Panc1 (cell line): Measurements from ENCODE around the gene APBB1. TPM values are rescaled to one million over a fixed set of nuclear protein-coding genes. Genes with fewer than 3 reads are reported as not detected.

ENCODE experiments used
- ATAC-seq: fragments of 200-7000 bp; cut with Tn5 transposase; 2 replicates; pipeline ENCODE4 v1.9.1; 2020; ENCODE audit warnings: mild to moderate bottlenecking, moderate library complexity
- BruUV-seq: library from RNA; stranded (reverse); fragments of 400-500 nt; replicated peaks from 2 replicates; lab custom pipeline; 2021; lab: Mats Ljungman, UMichigan
- CTCF ChIA-PET: fragments of 300-600 bp; sonication (Branson Sonifier 250); formaldehyde crosslinking; loops from one replicate; lab custom pipeline; 2022; ENCODE audit warnings: antibody characterized with exemption; lab: Charles Lee
- POLR2A ChIA-PET: fragments of 300-600 bp; sonication (Branson Sonifier 250); formaldehyde crosslinking; loops from one replicate; lab custom pipeline; 2022; ENCODE audit warnings: antibody characterized with exemption; lab: Charles Lee
- DNase-seq: peaks from one replicate; pipeline ENCODE4 v3.0.0-alpha.2; 2010; ENCODE audit warnings: low read depth, low spot score
- H3K27ac ChIP-seq: 2 replicates; pipeline ENCODE4 v1.5.1; 2011; ENCODE audit warnings: mild to moderate bottlenecking, low read length, inconsistent platforms
- H3K27me3 ChIP-seq: fragments of 200-500 bp; sonication (Bioruptor generic); 2 replicates; pipeline ENCODE4 v1.6.0; 2014; ENCODE audit warnings: low read length, inconsistent platforms; ENCODE audit not compliant: control insufficient read depth, insufficient read depth
- H3K36me3 ChIP-seq: fragments of 200-500 bp; sonication (Bioruptor generic); 2 replicates; pipeline ENCODE4 v1.5.1; 2014; ENCODE audit warnings: inconsistent platforms, mild to moderate bottlenecking, low read length, moderate library complexity; ENCODE audit not compliant: control insufficient read depth, insufficient read depth
- H3K4me1 ChIP-seq: 2 replicates; pipeline ENCODE4 v1.5.1; 2011; ENCODE audit warnings: inconsistent platforms, mild to moderate bottlenecking, low read length, moderate library complexity; ENCODE audit not compliant: control insufficient read depth, insufficient read depth
- H3K4me3 ChIP-seq, 2 experiments: 2 replicates each; pipeline ENCODE4 v1.5.1; 2011 to 2012; ENCODE audit warnings: low read depth in 2 of 2, low read length in 2 of 2, mild to moderate bottlenecking in 2 of 2, inconsistent platforms in 1 of 2, moderate library complexity in 1 of 2
- H3K9me3 ChIP-seq: fragments of 200-500 bp; sonication (Bioruptor generic); 2 replicates; pipeline ENCODE4 v1.5.1; 2014; ENCODE audit warnings: low read depth, mild to moderate bottlenecking, inconsistent platforms, low read length, moderate library complexity; ENCODE audit not compliant: control insufficient read depth, insufficient read depth
- SIN3A ChIP-seq: IDR thresholded peaks from 2 replicates; pipeline ENCODE4 v1.6.1; 2012; ENCODE audit warnings: low read depth, mild to moderate bottlenecking, low read length, moderate library complexity, borderline replicate concordance; ENCODE audit not compliant: insufficient read depth
- TCF7L2 ChIP-seq: IDR thresholded peaks from 2 replicates; pipeline ENCODE4 v1.6.1; 2011; ENCODE audit warnings: mild to moderate bottlenecking, low read depth, low read length, inconsistent platforms
- in situ Hi-C: cut with HindIII; loops from 2 replicates; pipeline ENCODE4 v1.10.0; 2016; ENCODE audit warnings: low sequenced_read_pairs, low pct_unique_long_range_greater_than_20kb
- intact Hi-C: fragments of 100-400 bp; cut with micrococcal nuclease; formaldehyde crosslinking; loops from one replicate; pipeline ENCODE4 v1.10.0; 2022; ENCODE audit not compliant: unreplicated experiment
- total RNA-seq: library from RNA; stranded (reverse); gene quantifications from one replicate; pipeline ENCODE4 v1.2.1, GENCODE V29; 2021; ENCODE audit not compliant: unreplicated experiment
- TF ChIP-seq, protein P1 (sequence below): fragments of 450-650 bp; IDR thresholded peaks from 2 replicates; pipeline ENCODE4 v1.5.1; 2017; ENCODE audit warnings: mild to moderate bottlenecking
- TF ChIP-seq, protein P2 (sequence below), 2 experiments: IDR thresholded peaks; 2 replicates each; pipeline ENCODE4 v1.6.1; 2011 to 2012; ENCODE audit warnings: low read depth in 2 of 2, control low read depth in 1 of 2, low read length in 1 of 2, mild to moderate bottlenecking in 1 of 2, moderate library complexity in 1 of 2; ENCODE audit not compliant: insufficient read depth in 1 of 2

The APBB1 gene
- total RNA-seq, 1 experiment from 2014 or later: 9.6 TPM

DNA sequence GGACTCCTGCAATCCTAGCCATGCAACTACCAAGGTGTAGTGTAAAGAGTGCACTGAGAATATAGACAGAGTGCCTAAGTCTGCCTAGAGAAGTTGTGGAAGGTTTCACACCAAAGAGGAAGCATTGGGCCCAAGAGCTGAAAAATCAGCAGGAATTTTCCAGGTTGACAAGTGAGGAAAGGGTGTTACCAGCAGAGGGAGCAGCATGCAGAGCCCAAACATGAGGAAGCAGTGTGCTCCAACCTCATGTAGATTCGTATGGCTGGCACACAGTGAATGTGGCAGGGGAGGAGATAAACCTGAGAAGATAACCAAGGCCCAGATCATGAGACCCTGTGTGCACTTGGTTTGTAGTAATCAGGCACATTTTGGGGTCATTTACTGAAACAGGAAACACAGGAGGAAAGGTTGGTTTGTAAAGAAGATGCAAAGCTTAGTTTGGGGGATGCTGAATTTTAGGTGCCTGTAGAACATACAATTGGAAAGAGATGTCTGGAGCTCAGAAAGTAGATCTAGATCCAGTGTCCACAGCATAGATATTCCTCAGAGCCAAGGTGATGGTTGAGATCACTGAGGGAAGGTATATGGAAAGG lies 20.2 kb upstream of the APBB1 start:
- Histone ChIP-seq H3K27ac (no peak overlapping the region), H3K36me3 (no peaks in the 10 kb centered on the region), H3K4me3 (no peak overlapping the region), H3K9me3 (no peaks in the 10 kb centered on the region), H3K4me1 (no peaks in the 10 kb centered on the region), H3K27me3 (no peaks in the 10 kb centered on the region)
- ChIA-PET POLR2A (interaction anchor here (0.6 kb wide), 1 partner anchor 47 kb away, joined by 9 read pairs; no protein-coding TSS in a partner anchor), CTCF (interaction anchor here (0.6 to 1.5 kb wide), 4 partner anchors 15 to 576 kb away, joined by 3 to 7 read pairs (median 4); no protein-coding TSS in a partner anchor)
- intact Hi-C loops (no loop called here), in situ Hi-C loops (no loop called here)
- DNase-seq (peak; percentile 41), ATAC-seq (peak; percentile 65)
- BruUV-seq: no TSS peak
- TF ChIP-seq SIN3A (no peak), TCF7L2 (no peak)
- TF ChIP-seq, protein P1, sequence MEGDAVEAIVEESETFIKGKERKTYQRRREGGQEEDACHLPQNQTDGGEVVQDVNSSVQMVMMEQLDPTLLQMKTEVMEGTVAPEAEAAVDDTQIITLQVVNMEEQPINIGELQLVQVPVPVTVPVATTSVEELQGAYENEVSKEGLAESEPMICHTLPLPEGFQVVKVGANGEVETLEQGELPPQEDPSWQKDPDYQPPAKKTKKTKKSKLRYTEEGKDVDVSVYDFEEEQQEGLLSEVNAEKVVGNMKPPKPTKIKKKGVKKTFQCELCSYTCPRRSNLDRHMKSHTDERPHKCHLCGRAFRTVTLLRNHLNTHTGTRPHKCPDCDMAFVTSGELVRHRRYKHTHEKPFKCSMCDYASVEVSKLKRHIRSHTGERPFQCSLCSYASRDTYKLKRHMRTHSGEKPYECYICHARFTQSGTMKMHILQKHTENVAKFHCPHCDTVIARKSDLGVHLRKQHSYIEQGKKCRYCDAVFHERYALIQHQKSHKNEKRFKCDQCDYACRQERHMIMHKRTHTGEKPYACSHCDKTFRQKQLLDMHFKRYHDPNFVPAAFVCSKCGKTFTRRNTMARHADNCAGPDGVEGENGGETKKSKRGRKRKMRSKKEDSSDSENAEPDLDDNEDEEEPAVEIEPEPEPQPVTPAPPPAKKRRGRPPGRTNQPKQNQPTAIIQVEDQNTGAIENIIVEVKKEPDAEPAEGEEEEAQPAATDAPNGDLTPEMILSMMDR: peak; percentile 85

DNA sequence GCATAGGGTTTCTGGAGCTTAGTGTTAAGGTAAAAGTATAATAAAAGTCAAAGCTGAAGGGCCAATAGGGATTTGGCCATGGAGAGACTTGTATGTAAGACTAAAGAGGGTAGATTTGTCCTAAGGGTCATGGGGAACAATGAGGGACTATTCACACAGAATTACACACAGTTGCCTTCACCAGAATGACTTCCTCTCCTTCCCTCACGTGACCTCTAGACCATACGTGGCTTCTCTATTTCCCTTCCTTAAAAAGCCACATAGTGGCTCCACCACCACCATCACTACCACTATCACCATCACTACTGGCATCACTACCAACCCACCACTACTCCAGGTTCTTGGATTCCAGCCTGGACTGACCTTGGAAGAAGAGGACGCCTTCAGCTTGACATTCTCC lies 19.1 kb upstream of the APBB1 start:
- DNase-seq (no peak), ATAC-seq (no peak)
- Histone ChIP-seq H3K9me3 (no peaks in the 10 kb centered on the region), H3K4me1 (no peaks in the 10 kb centered on the region), H3K4me3 (no peak overlapping the region), H3K27me3 (no peaks in the 10 kb centered on the region), H3K36me3 (no peaks in the 10 kb centered on the region), H3K27ac (no peak overlapping the region)
- ChIA-PET CTCF (interaction anchor here (0.8 kb wide), 2 partner anchors 59 to 67 kb away, joined by 3 to 8 read pairs; no protein-coding TSS in a partner anchor), POLR2A (no interaction called here)
- in situ Hi-C loops: no loop called here
- BruUV-seq: no TSS peak
- no peak for TF ChIP-seq TCF7L2
- TF ChIP-seq, protein P1: no peak
- TF ChIP-seq, protein P2, sequence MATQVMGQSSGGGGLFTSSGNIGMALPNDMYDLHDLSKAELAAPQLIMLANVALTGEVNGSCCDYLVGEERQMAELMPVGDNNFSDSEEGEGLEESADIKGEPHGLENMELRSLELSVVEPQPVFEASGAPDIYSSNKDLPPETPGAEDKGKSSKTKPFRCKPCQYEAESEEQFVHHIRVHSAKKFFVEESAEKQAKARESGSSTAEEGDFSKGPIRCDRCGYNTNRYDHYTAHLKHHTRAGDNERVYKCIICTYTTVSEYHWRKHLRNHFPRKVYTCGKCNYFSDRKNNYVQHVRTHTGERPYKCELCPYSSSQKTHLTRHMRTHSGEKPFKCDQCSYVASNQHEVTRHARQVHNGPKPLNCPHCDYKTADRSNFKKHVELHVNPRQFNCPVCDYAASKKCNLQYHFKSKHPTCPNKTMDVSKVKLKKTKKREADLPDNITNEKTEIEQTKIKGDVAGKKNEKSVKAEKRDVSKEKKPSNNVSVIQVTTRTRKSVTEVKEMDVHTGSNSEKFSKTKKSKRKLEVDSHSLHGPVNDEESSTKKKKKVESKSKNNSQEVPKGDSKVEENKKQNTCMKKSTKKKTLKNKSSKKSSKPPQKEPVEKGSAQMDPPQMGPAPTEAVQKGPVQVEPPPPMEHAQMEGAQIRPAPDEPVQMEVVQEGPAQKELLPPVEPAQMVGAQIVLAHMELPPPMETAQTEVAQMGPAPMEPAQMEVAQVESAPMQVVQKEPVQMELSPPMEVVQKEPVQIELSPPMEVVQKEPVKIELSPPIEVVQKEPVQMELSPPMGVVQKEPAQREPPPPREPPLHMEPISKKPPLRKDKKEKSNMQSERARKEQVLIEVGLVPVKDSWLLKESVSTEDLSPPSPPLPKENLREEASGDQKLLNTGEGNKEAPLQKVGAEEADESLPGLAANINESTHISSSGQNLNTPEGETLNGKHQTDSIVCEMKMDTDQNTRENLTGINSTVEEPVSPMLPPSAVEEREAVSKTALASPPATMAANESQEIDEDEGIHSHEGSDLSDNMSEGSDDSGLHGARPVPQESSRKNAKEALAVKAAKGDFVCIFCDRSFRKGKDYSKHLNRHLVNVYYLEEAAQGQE (IDR thresholded peaks at IDR 0.05; ENCODE audit: insufficient read depth in 1 of 2, low read depth in 2 of 2, low read length in 1 of 2): no peak
- intact Hi-C loops: no loop called here
